Mammary epithelial cell (primary cell): ENCODE results near the gene SAMD13.

Source experiments
- CTCF ChIP-seq, 2 donors: IDR thresholded peaks in 1 of 2; conservative IDR thresholded peaks in 1 of 2; 2 replicates each; pipeline ENCODE4 v1.5.1; 2011 to 2012; ENCODE audit warnings: inconsistent platforms in 2 of 2, low read length in 2 of 2, mild to moderate bottlenecking in 2 of 2, control low read depth in 1 of 2, low read depth in 1 of 2; ENCODE audit not compliant: insufficient read depth in 1 of 2; ENCODE audit errors: extremely low read depth in 1 of 2
- EZH2 ChIP-seq: IDR thresholded peaks from 2 replicates; pipeline ENCODE4 v1.6.1; 2012; ENCODE audit warnings: low read length, inconsistent platforms, borderline replicate concordance

DNA sequence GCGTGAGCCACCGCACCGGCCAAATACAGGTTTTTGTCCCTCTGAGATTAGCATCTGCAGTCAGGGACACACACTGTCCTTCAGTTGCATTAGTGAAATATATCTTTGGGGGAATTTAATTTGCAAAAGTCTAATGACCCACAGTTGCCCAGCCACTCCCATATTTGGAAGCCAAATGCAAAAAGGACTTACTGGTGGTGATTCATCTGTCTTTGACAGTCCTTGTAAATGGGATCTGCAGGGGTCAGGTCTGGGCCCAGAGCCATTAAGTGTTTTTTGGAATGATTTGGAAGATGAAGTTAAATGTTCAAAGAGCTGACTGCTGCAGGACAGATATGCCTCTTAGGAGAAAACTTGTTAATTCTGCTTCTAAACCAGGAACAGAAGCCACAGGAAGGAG is 52.2 kb downstream of the SAMD13 start:
- TF ChIP-seq CTCF (conservative IDR thresholded peaks at IDR 0.05 in 1 of 2, IDR thresholded peaks at IDR 0.05 in 1 of 2; ENCODE audit: extremely low read depth in 1 of 2, insufficient read depth in 1 of 2, low read depth in 1 of 2, low read length in 2 of 2) (no peak), EZH2 (no peak)
